Activated CD4-positive, alpha-beta T cell treated with anti-CD3 and anti-CD28 coated beads for 36 hours (primary cell): ENCODE data around the gene ARL5C. TPM values are rescaled to one million over a fixed set of nuclear protein-coding genes. Genes with fewer than 3 reads are reported as not detected.

ENCODE experiments used
- ATAC-seq: fragments of 200-7000 bp; cut with Tn5 transposase; one replicate; pipeline ENCODE4 v1.10.0; 2021; ENCODE audit warnings: mild to moderate bottlenecking, moderate library complexity
- CTCF ChIA-PET: fragments of 350-600 bp; sonication (Branson Sonifier 250); formaldehyde crosslinking; loops from one replicate; lab custom pipeline; 2021; ENCODE audit warnings: antibody characterized with exemption; lab: Charles Lee
- POLR2A ChIA-PET: fragments of 350-600 bp; sonication (Branson Sonifier 250); formaldehyde crosslinking; loops from one replicate; lab custom pipeline; 2021; ENCODE audit warnings: antibody characterized with exemption, inconsistent platforms; lab: Charles Lee
- DNase-seq: peaks from one replicate; pipeline ENCODE4 v3.0.0-alpha.2; 2020
- H3K27ac Mint-ChIP-seq: one replicate; pipeline ENCODE4 v1.8.0; 2021; ENCODE audit warnings: mixed read lengths
- H3K27me3 Mint-ChIP-seq: one replicate; pipeline ENCODE4 v1.8.0; 2021; ENCODE audit warnings: mixed read lengths
- H3K36me3 Mint-ChIP-seq: one replicate; pipeline ENCODE4 v1.8.0; 2021; ENCODE audit warnings: low read depth, mixed read lengths
- H3K4me1 Mint-ChIP-seq: one replicate; pipeline ENCODE4 v1.8.0; 2021; ENCODE audit warnings: mixed read lengths
- H3K4me3 Mint-ChIP-seq: one replicate; pipeline ENCODE4 v1.8.0; 2021; ENCODE audit warnings: mild to moderate bottlenecking, moderate library complexity, mixed read lengths
- H3K9me3 Mint-ChIP-seq: one replicate; pipeline ENCODE4 v1.8.0; 2021; ENCODE audit warnings: low read depth, mixed read lengths
- intact Hi-C, 2 experiments: fragments of 100-400 bp; cut with DNase I in 1 of 2; cut with micrococcal nuclease in 1 of 2; formaldehyde crosslinking; loops; one replicate each; pipeline versions ENCODE4 v1.14.2 to v1.15.1; 2022 to 2024; cut with DNase I, micrococcal nuclease
- total RNA-seq, 2 experiments: library from RNA; stranded (reverse); gene quantifications; one replicate each; pipeline ENCODE4 v1.2.3, GENCODE V29; 2021

ARL5C gene
- total RNA-seq, 2 experiments from 2014 or later = not detected

GRCh38 chr17:39108461-39109375, 57.2 kb downstream of the ARL5C start:
- H3K27me3 Mint-ChIP-seq = no peaks in the 10 kb centered on the region
- ATAC-seq = no peak
- H3K9me3 Mint-ChIP-seq = no peaks in the 10 kb centered on the region
- ChIA-PET POLR2A (interaction anchor here (0.6 kb wide), 1 partner anchor 321 kb away, joined by 3 read pairs; no protein-coding TSS in a partner anchor), CTCF (no interaction called here)
- no peak for DNase-seq
- no peaks in the 10 kb centered on the region for H3K4me1 Mint-ChIP-seq
- no peak overlapping the region for H3K4me3 Mint-ChIP-seq
- no peaks in the 10 kb centered on the region for H3K36me3 Mint-ChIP-seq
- intact Hi-C loops = no loop called here
- no peak overlapping the region for H3K27ac Mint-ChIP-seq

- DNase-seq (no peak), ATAC-seq (no peak)
- Mint-ChIP-seq H3K27me3 (no peaks in the 10 kb centered on the region), H3K9me3 (no peaks in the 10 kb centered on the region), H3K27ac (no peak overlapping the region), H3K4me1 (no peaks in the 10 kb centered on the region), H3K36me3 (no peaks in the 10 kb centered on the region), H3K4me3 (no peak overlapping the region)
- intact Hi-C loops = no loop called here
- CTCF ChIA-PET = no interaction called here
- POLR2A ChIA-PET = no interaction called here
Measured at GRCh38 chr17:39107973-39108372, 58.0 kb downstream of the ARL5C start.

- POLR2A ChIA-PET = no interaction called here
- H3K4me3 Mint-ChIP-seq = no peak overlapping the region
- CTCF ChIA-PET = interaction anchor here (0.5 to 1.0 kb wide), 2 partner anchors 28 to 124 kb away, joined by 3 read pairs; no protein-coding TSS in a partner anchor
- ATAC-seq (no peak), DNase-seq (no peak)
- H3K27ac Mint-ChIP-seq = no peak overlapping the region
- no peaks in the 10 kb centered on the region for H3K9me3 Mint-ChIP-seq
- H3K4me1 Mint-ChIP-seq = peaks cover 5% of the 10 kb centered on the region
- H3K27me3 Mint-ChIP-seq = no peaks in the 10 kb centered on the region
- no peaks in the 10 kb centered on the region for H3K36me3 Mint-ChIP-seq
- intact Hi-C loops = no loop called here
Measured at GRCh38 chr17:39107155-39107554, 58.8 kb downstream of the ARL5C start.

Other genes starting within 250 kb of the ARL5C start
- under 1 TPM; 0.11 to 0.16 TPM for gene FBXO47, start 198.8 kb downstream of the ARL5C start, total RNA-seq
- gene PLXDC1, start 14.5 kb downstream of the ARL5C start, total RNA-seq = 1 to 10 TPM; 1.2 to 2.4 TPM
- 10 to 100 TPM; 11.8 to 12.3 TPM for gene CACNB1, start 31.5 kb upstream of the ARL5C start, total RNA-seq
- 1,000 to 10,000 TPM; 2,801 to 2,985 TPM for gene RPL19, start 34.1 kb upstream of the ARL5C start, total RNA-seq
- not detected for gene STAC2, start 59.8 kb upstream of the ARL5C start, total RNA-seq
- 10 to 100 TPM; 16.9 to 18.9 TPM for gene FBXL20, start 235.5 kb upstream of the ARL5C start, total RNA-seq